ENCODE data around the gene OGG1. TPM values are rescaled to one million over a fixed set of nuclear protein-coding genes. Genes with fewer than 3 reads are reported as not detected.

Gene OGG1
- total and polyA plus RNA-seq, 9 of the 15 experiments (the other 6 are each of a cell fraction or from before 2014, with no cell fraction given), result 6.6 to 33.0 (median 24.4) TPM

GRCh38 chr3:9779075-9779593 is 29.4 kb downstream of the OGG1 start (continued):
- no peak for TF ChIP-seq TAF15 (IDR thresholded peaks at IDR 0.05; ENCODE audit: low read depth, low read length)
- no peak for TF ChIP-seq SMAD4 (CRISPR knock-in tag; conservative IDR thresholded peaks at IDR 0.05)
- no peak for TF ChIP-seq EP300 (IDR thresholded peaks at IDR 0.05; ENCODE audit: low read length)

GRCh38 chr3:9779721-9780457 is 30.1 kb downstream of the OGG1 start:
- in situ Hi-C loops (cut with MboI) (no loop called here), intact Hi-C loops (cut with micrococcal nuclease) (loop anchor here (5.0 kb wide), 1 partner anchor 152 kb away; the partner anchor contains the start of gene CRELD1)
- Histone ChIP-seq H3K27me3 (ENCODE audit: control insufficient read depth in 2 of 2, insufficient read depth in 2 of 2, low read length in 2 of 2) (no peaks in the 10 kb centered on the region), H3K4me3 (no peak overlapping the region), H3K4me1 (replicated peaks in 1 of 2; ENCODE audit: control insufficient read depth in 2 of 2, insufficient read depth in 2 of 2, low read length in 2 of 2) (peaks cover 13 to 15% of the 10 kb centered on the region in 2 experiments), H3K36me3 (ENCODE audit: control insufficient read depth, insufficient read depth, low read length) (peaks cover 39% of the 10 kb centered on the region), H2AFZ (ENCODE audit: low read depth, low read length) (no peak overlapping the region), H3K79me2 (ENCODE audit: control insufficient read depth, insufficient read depth, low read length) (no peaks in the 10 kb centered on the region), H3K9me3 (replicated peaks; ENCODE audit: control insufficient read depth, insufficient read depth, low read depth, low read length) (no peaks in the 10 kb centered on the region), H3K9ac (ENCODE audit: insufficient read depth in 1 of 2, low read depth in 2 of 2, low read length in 2 of 2) (peak overlapping the region in 1 of 2 experiments; percentile 83; a peak in 3 of 4 replicates), H3K4me2 (ENCODE audit: insufficient read depth, low read length) (no peak overlapping the region), H3K27ac (ENCODE audit: extremely low read depth, low read depth, low read length) (peak overlapping the region; percentile 11; the same call in 1 of the 3 replicates), H3K9me1 (ENCODE audit: control insufficient read depth, insufficient read depth, low read length) (no peaks in the 10 kb centered on the region), H4K20me1 (replicated peaks; ENCODE audit: control insufficient read depth, insufficient read depth, low read length) (no peaks in the 10 kb centered on the region)
- ChIA-PET POLR2A (interaction anchor here (0.7 to 1.6 kb wide), 4 partner anchors 10 to 45 kb away, joined by 3 to 5 read pairs (median 4); partner anchors contain the start of genes ARPC4 and CAMK1), CTCF (ENCODE audit: low intra/inter-chr PET ratio) (interaction anchor here (0.6 kb wide), 1 partner anchor 546 kb away, joined by 6 read pairs; no protein-coding TSS in a partner anchor)
- BruUV-seq (replicated peaks), result TSS peak; percentile 67
- ATAC-seq, result no peak; the same call in 1 of the 3 replicates
- FAIRE-seq, result no peak
- 55% methylated on average over 8 of the region's 8 CpGs for WGBS (ENCODE audit: insufficient coverage, low coverage, missing lambda C conversion rate)
- no peak for DNase-seq (ENCODE audit: extremely low read depth in 1 of 4, low spot score in 3 of 4)
- TF ChIP-seq RBM15 (IDR thresholded peaks at IDR 0.05; ENCODE audit: insufficient read depth, low read length) (no peak), ZNF785 (CRISPR knock-in tag; IDR thresholded peaks at IDR 0.05) (no peak), KAT2B (IDR thresholded peaks at IDR 0.05; ENCODE audit: low read depth, low read length) (no peak), PHB2 (IDR thresholded peaks at IDR 0.05; ENCODE audit: low read depth) (no peak), DDX20 (tag; IDR thresholded peaks at IDR 0.05; ENCODE audit: low read depth) (no peak), SP1 (CRISPR knock-in tag; IDR thresholded peaks at IDR 0.05) (no peak), BDP1 (IDR thresholded peaks at IDR 0.05; ENCODE audit: insufficient read depth, insufficient read length) (no peak), SPI1 (IDR thresholded peaks at IDR 0.05; ENCODE audit: borderline replicate concordance, low read depth, low read length) (peak; percentile 74; the same call in 1 of the 2 replicates), RBM17 (IDR thresholded peaks at IDR 0.05; ENCODE audit: borderline replicate concordance, low read depth, low read length) (no peak), YY1 (IDR thresholded peaks at IDR 0.05; ENCODE audit: borderline replicate concordance in 1 of 3, control insufficient read depth in 1 of 3, extremely low read depth in 1 of 3, insufficient read depth in 3 of 3, insufficient read length in 1 of 3, insufficient replicate concordance in 2 of 3, low read depth in 1 of 3, low read length in 2 of 3) (no peak), ERF (CRISPR knock-in tag; IDR thresholded peaks at IDR 0.05) (no peak), HNRNPL (IDR thresholded peaks at IDR 0.05; ENCODE audit: low read depth, low read length) (no peak), ZNF436 (CRISPR knock-in tag; IDR thresholded peaks at IDR 0.05) (no peak)
- TF ChIP-seq, protein P1, sequence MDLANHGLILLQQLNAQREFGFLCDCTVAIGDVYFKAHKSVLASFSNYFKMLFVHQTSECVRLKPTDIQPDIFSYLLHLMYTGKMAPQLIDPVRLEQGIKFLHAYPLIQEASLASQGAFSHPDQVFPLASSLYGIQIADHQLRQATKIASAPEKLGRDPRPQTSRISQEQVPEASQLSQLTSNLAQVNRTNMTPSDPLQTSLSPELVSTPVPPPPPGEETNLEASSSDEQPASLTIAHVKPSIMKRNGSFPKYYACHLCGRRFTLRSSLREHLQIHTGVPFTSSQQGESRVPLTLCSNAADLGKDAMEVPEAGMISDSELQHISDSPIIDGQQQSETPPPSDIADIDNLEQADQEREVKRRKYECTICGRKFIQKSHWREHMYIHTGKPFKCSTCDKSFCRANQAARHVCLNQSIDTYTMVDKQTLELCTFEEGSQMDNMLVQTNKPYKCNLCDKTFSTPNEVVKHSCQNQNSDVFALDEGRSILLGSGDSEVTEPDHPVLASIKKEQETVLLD (IDR thresholded peaks at IDR 0.05), result no peak
